Left hindlimb (tissue), 1 donor: ENCODE results near the gene SKAP2.

ENCODE experiments used
- DNase-seq: peaks from one replicate; pipeline ENCODE4 v3.0.0-alpha.2; 2018

The SKAP2 gene, protein sequence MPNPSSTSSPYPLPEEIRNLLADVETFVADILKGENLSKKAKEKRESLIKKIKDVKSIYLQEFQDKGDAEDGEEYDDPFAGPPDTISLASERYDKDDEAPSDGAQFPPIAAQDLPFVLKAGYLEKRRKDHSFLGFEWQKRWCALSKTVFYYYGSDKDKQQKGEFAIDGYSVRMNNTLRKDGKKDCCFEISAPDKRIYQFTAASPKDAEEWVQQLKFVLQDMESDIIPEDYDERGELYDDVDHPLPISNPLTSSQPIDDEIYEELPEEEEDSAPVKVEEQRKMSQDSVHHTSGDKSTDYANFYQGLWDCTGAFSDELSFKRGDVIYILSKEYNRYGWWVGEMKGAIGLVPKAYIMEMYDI

DNA sequence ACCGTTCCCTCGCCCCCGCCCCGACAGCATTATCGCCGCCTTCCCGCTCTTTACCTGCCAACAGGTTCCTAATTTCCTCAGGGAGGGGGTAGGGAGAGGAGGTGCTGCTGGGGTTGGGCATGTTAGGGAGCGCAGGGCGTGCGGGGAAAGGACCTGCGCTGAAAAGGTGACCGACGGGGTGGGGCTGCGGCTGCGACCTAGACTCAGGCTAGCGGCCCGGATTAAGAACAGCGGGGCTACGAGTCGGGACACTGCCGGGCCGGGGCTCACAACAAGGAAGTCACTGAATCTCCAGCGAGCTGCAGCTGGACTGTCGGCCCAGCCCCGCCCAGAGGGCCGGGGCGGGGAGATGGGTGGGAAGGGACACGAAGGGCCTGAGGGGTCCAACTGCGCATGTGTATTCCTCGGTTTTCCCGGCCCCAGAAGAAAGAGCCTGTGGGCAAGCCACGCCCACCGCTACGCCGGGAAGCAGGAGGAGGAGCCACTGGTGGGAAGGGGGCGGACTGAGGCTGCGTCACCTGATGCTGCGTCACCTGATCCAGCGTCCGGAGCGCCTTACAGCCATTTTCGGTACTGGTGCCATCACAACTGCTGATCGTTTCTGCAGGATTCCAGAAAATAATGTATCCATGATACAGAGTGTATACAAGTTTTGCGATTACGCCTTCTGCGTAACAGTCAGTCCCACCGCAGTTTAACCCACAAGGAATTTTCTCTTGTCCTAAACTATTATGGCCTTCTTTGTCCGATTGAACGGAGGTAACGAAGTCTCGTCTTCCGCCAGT is at the start of gene SKAP2:
TSS of gene SKAP2 (minus strand) at position 282 of the 785 bp plus-strand sequence. CDS start at position 121, 161 bp downstream.
- DNase-seq = peak; percentile 99

DNA sequence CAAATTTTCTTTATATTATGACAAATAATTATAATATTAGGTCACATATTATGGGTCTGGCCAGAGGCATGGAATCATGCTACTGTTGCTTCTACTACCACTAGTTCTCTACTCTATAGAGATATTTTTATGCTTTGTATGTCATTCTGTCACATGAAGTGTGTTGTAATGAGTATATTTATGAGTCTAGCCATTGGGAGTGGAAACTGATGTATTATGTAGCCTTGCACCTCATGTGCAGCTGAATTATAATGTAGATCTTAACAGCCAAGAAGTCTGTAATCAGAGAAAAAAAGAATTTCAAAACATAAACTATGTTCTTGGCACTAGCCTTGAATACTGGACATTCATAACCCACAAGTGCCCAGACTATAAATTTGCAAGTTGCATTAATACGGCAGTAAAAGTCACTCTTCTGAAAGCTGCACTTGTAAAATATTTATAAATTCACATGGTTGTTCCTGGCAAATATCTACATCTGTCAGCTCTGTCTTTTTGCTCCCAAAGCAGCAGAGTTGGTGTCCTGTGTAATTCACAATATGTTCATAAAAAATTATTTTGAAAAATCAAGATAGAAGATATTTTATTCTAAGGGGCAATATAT is 48.6 kb upstream of the SKAP2 start:
- DNase-seq = no peak

DNA sequence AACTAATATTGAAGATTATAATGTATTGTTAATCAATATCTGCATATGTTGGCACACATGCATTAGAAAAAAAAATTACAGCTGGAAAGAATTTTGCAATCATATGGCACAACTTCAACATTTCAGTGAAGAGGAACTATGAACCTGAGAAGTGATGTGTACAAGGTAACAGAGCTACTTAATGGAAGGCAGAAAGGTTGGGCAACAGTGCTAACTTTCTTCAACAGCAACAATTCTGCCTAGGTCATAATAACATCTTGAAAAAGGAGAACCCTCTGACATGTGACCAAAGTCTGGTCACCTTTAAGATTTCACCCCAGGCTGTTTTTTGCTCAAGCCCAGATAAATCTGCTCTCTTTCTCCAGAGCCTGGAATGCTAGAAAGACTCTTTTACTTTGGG is 47.9 kb upstream of the SKAP2 start:
- DNase-seq = no peak

DNA sequence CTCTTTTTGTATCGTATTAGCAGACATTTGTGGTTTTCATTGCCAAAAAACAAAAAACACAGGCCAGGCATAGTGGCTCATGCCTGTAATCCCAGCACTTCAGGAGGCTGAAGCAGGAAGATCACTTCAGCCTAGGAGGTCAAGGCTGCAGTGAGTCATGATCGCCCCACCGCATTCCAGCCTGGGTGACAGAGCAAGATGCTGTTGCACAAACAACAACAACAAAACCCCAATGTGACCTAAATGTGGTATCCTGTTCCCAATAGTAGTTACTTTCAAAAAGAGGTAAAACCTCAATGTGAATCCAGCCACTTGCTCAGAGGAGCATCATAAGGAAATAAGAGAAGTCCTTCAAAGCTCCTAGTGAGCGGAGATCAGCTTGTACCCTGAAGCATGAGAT is 45.8 kb upstream of the SKAP2 start:
- no peak for DNase-seq

DNA sequence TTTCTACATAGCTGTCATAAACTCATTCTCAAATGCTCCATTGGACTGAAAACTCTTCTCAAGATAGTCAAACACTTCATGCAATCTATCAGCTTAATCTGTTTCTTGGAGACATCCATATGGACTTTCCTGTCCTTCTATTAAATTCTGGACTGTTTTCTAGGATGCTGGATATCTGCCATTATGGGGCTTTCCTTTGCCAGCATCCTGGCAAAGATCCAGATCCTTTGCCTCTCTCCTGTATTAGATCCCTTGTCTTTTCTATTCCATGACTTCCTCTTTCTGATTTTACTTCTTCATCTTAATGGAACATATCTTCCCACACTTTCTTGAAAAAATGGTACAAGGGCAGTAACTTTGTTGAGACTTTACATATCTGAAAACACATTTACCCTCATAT is 35.9 kb upstream of the SKAP2 start:
- no peak for DNase-seq

DNA sequence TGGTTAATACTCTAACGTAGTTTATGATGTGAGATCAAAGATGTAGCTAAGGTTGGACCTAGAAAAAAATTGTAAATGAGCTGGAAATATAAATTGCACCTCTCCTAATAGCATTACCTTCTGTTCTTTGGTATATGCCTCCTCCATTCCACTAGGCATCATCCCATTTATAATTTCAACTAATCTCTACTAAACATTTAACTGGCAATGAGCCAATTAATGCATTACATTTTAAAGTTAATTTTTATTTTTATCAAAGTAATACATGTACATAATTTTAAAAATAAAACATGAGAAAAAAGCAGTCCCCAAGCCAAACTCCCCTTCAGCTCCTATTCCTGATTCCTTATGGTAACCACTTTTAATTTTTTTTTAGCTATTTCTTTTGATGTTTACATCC is 35.1 kb upstream of the SKAP2 start:
- DNase-seq = no peak

DNA sequence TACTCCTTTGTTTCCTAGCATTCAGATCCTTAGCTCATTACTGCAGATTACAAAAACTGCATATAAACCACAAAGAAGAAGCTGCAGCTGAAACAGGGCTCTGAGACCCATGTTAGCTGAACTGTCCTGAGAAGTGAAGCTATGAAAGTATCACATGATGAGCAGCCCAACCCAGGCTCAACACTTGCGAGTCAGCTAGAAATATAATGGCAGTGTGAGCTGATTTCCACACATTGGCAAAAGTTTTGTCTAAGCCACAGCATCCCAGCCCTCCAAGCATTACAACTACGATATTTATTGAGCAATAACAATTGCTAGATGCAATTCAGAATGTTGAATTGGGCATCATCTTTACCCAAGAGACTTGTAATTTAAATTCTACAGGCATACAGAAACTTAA is 34.5 kb upstream of the SKAP2 start:
- no peak for DNase-seq

DNA sequence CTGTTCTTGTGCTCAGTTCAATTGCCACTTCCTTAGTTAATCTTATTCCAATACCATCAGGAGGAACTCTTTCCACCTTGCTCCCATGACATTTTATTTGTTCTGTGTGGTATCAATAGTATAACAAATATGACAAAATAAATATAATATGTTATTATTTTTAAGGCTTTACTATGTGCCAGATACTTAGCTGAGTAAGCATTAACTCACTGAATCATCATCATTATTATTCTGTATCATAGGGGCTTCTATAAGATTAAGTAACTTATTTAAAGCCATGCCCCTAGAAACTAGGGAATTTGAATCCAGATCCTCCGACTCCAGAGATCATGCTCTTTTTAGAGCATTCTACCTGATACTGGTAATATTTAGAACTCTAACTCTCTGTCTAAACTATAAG is 33.5 kb upstream of the SKAP2 start:
- no peak for DNase-seq

DNA sequence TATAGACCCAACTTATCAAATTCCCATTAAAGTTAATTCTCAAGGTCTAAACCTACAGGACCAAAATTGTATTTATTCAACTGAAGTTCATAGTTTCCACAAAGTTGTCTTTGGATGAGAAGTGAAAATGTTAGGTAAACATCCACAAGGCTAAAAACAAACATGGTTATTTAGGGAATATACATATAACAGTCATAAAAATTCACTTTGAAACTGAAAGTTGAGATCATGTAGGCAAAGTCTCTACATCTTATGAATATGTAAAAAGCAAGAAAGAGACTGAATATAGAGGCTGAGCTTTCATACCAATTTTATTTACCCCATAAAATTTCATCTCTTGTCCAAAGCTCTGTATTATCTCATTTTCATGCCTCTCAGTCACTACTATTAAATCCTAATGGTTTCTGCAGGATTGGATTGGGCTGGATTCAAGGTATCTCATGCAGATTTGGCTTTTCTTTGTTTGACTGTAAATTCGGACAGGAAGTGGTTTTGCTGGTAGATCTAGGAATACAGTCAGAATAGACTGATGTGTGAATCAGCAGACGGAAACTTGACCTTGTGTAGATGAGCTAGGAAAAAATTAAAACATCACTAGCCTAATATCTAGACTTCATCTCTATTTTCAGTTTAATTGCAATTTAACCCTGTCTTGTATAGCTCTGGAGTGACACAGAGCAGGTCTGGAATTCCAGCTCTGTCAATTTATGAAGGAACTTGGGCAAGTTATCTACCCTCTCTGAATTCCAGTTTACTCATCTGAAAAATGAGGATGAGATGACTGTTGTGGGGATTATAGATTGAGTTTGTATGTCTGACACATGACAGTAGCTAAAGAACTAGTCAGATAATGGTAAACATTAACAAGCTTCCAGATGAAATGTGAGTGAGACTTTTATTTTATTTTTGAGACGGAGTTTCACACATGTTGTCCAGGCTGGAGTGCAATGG is 27.3 kb upstream of the SKAP2 start:
- no peak for DNase-seq

DNA sequence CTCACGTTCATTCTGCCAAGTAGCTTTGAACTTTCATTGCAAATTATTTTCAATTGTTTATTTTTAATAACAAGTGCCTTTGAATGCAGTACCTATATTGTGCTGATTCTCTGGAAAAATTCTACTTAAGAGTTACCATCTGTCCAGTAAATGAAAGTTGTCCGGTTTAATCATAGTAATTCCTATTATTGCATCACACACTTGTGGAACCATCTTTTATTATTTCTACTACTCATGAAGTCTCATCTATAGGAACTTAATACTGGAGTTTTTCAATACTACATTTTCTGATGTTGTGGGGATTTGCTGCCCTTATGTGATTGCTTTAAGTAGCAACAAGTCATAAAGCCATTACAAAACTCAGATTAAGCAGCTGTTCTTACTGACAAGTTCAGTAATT is 16.5 kb upstream of the SKAP2 start:
- no peak for DNase-seq

DNA sequence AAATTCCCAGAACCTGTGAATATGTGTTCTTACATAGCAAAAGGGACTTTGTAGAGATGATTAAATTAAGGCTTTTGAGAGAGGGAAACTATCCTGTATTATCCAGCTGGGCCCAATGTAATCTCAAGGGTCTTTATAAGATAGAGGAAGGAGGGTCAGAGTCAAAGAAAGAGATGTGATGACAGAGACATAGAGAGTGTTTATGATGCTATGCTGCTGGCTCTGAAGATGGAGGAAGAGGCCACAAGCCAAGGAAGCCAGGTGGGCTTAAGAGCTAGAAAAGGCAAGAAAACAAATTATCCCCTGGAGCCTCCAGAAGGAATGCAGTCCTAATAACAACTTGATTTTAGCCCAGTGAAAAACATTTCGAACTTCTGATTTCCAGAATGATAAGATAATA is 15.3 kb upstream of the SKAP2 start:
- DNase-seq = no peak

DNA sequence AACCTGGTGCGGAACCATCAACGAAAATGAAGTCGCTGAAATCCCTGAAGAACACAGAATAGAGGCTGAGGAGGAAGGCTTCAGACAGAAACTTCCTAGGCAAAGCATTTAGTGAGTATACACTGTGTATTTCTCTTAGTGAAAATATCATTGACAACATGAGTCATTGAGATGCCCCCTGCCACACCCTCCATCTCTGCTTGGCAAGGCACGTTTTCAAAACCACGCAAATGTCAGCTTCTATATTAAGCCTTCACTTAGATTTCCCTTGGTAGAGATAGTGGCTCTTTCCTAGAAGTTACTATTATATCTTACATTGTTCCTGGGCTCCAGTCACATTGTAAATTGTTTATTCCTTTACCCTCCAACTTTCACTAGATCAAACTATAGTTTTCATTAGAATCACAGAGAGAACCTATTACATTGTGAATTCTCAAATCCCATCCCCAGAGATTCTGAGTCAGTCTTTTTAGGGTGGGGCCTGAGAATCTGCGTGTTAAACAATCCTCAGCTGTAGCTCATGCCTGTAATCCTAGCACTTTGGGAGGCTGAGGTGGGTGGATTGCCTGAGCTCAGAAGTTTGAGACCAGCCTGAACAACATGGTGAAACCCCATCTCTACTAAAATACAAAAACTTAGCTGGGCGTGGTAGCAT is 4.6 kb upstream of the SKAP2 start:
- no peak for DNase-seq

DNA sequence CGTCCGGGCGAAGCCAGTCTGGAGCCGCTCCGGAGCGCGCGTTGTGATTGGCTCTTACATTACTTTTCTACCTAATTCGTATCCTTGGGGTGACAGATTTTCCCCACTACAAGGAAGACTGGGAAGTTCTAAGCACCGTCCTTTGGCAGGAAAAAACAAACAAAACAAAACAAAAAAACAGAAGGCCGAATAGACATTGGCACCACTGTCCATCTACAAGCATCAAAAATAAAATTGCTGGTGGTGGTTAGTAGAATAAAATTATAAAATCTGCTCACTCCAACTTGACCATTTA is 651 bp upstream of the SKAP2 start:
- no peak for DNase-seq

DNA sequence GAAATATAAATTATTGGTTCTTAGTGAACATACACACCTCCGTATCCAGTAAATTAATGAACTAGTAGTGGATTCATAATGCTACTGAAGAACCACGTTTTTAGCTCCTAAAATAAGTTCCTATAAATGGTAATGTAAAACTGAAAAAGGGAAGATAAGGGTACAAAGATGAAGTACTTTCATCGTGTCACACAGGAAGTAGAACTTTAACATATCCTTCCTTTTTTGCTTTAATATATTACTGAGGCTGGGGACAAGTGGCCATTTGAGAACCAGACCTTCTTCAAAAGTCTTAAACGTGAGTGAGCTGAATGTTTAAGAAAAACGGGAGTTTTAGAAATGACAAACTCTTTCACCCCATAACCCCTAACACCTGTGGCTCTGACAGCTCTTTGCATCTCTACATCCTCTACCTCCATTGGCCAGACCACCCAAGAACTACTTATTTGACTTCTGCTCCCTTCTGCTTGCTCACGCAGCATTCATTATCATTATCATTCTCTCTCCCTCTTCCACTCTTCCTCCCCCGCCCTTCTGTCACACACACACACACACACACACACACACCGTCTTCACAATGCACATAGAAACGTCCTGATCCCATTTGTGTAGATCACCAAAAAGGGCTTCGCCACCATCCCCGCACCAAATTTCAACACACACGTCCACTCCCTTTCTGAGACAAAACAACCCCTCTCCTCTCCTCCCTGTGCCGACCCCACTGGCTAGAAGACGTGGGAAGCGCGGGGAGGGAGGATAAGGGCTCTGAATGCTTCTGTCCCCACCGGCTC is 677 bp downstream of the SKAP2 start:
- no peak for DNase-seq

DNA sequence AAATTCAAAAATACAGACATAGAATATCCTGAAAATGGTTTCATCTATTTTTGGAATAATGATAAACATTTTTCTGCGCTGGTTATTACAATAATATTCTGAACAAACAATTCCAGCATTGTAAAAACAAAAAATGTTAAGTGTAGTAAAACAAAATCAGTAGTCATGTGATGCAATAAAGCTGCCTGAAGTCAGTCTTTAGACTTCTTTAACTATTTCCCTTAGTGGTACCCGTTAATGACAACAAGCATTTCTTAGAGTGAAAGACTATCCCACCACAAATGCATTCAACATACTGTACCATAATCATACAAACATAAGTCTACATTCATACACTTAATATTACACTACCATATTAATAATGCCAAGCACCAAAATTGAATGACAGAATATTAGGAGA is 1.6 kb downstream of the SKAP2 start:
- no peak for DNase-seq

DNA sequence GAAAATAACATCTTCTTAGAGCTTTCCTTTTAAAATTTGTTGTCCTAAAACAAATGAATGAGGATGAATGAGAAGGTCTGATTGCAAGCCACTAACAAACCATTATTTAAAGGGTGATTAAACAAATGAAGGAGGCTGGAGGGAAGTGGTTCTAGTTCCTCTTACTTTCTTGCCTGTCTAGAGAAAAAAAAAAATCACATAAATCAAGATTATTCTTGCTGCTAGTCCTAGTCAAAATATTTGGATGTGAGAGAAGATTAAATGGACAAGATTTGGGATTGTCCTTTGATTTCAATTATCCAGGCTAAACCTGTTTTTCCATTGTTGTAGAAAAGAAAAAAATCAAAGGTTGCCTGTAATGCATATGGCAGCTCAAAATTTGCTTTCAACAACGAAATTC is 3.3 kb downstream of the SKAP2 start:
- no peak for DNase-seq

DNA sequence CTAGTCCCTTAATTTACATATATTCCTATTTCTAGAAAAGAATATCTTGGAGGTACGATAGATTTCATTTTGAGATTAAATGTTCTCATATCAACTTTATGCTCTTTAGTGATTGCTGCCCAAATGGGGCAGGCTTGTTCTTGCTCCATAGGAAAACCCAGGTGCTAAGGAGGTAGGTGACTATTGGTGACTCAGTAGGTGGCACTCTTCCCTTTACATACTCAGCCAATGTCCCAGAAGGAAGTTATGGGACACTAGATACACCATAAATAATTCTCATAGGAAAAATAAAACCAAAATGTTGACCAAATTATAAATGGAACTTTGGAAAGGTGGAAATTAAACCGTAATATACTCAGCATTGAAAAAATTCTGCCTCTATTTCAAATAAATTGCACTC is 4.0 kb downstream of the SKAP2 start:
- DNase-seq = no peak

DNA sequence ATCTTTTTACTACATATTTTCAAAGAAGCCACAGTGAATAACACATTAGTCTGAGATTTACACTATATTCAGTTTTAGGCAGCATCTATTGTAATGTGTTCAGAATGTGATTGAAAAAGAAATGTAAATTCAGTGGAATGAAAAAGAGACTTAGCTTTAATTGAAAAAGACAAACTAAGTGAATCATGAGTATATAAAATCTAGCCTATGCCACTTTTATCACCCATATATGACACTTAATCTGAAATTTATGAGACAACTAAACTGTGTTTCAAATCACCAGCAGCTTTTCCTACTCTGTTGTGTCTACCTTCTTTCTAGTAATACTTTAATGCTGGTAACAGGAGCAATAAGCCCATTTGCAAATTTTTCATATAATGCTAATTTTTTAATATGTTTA is 4.7 kb downstream of the SKAP2 start:
- no peak for DNase-seq

DNA sequence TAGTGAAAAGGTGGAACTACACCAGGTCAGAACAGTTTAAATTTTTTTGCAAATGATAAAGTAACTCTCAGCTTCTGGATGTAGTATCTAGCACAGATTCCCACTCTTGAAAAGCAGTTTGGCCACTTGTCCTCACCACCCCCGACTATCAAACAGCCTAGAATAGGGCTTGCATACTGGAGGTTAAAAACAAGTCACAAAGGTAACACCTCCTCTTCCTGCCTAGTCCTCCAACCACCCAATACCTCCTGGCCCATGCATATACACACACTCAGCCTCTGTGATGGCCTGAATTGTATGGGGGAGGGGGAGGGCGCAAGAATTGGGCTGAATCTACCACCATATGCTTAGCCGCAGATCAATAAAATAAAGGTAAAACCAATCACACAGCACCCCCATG is 5.7 kb downstream of the SKAP2 start:
- DNase-seq = no peak

DNA sequence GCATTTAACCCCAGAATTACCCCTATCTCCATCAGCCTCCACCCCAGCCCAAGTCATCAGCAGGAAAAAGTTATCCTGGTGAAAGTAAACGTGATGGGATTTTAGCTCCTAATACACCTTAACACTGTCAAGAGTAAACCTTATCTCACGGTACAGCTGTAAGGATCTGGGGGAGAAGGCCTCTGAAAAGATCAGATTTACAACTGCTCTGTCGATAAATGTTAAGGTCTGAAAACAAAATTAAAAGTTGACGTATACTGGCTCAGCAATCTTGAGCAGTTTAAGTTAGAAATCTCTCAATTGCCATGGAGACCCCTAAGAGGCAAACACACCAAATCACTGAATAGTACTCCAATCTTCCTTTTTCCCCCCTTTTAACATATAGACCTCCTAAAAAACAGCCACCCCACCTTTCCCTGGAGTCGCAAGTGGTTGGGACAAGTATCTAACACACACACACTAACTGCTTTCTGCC is 6.1 kb downstream of the SKAP2 start:
- no peak for DNase-seq

DNA sequence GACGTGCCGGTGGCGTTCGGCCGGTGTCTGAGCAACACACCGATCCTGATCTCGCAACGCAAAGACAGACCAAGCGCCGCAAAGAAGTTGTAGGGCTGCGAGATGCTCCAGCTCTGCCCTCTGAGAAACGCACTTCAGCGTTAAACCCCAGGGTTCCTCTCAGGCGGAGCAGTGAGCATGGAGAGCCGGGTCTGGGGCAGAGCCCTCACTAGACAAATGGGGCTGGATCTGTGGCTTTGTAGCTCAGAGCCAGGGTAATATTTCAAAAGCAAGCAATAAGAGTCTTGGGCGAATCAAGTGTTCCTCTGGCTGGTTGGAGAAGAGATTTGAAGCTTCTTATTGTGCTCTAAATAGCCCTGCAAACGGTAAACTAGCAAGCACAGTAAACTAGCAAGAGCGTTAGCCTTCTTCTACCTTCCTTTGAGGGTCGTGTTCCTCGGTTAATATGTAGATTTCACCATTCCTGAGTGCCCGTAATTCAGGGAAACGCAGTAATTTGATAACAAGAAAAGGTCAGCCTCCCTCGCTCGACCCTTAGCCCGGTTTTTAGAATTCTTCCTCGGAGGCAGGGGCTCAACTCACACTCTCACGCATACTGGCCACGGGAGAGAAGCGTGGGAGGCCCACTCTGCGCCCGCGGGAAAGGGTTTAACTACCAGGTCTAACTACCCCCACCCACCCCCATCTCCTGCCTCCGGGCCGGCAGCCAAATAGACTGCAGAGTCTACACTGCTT is 6.7 kb downstream of the SKAP2 start:
- DNase-seq = peak; percentile 48
